HEK293 (cell line): ENCODE measurements around the gene POSTN.

ENCODE experiments used
- CTCF ChIA-PET: fragments of 350-600 bp; formaldehyde crosslinking; extraction: SDS; loops from one replicate; lab custom pipeline; 2021; ENCODE audit warnings: antibody characterized with exemption; lab: Yijun Ruan, JAX
- POLR2A ChIA-PET: fragments of 300-600 bp; formaldehyde crosslinking; extraction: SDS; loops from one replicate; lab custom pipeline; 2020; ENCODE audit warnings: antibody characterized with exemption, inconsistent platforms; lab: Yijun Ruan, JAX
- H3K27ac ChIP-seq: fragments of 200-500 bp; sonication (Bioruptor generic); 2 replicates; pipeline ENCODE4 v1.5.1; 2014; ENCODE audit warnings: low read depth, low read length, control low read depth, inconsistent platforms; ENCODE audit errors: extremely low read depth
- H3K36me3 ChIP-seq, 2 experiments: fragments of 200-500 bp in 1 of 2; sonication (Bioruptor generic) in 1 of 2; 1 replicate in 1 of 2; 2 replicates in 1 of 2; pipeline ENCODE4 v1.5.1; 2014 to 2017; ENCODE audit warnings: inconsistent platforms in 2 of 2, low read length in 2 of 2; ENCODE audit not compliant: control insufficient read depth in 2 of 2, insufficient read depth in 1 of 2
- H3K4me1 ChIP-seq: fragments of 200-500 bp; sonication (Bioruptor generic); 2 replicates; pipeline ENCODE4 v1.5.1; 2014; ENCODE audit warnings: mild to moderate bottlenecking, low read length, inconsistent platforms; ENCODE audit not compliant: control insufficient read depth, insufficient read depth
- H3K4me3 ChIP-seq: 2 replicates; pipeline ENCODE4 v1.5.1; 2011; ENCODE audit warnings: low read depth, mild to moderate bottlenecking, control low read depth, low read length, moderate library complexity
- H3K9me3 ChIP-seq: fragments of 200-500 bp; sonication (Bioruptor generic); 2 replicates; pipeline ENCODE4 v1.5.1; 2014; ENCODE audit warnings: low read depth, low read length, inconsistent platforms; ENCODE audit not compliant: control insufficient read depth, insufficient read depth
- BCL11A ChIP-seq: fragments of 450-650 bp; formaldehyde crosslinking; IDR thresholded peaks from 2 replicates; pipeline ENCODE4 v1.5.1; 2016; ENCODE audit warnings: low read depth, missing biosample characterization, missing genetic modification characterization
- HOXA7 ChIP-seq: sonication (generic); formaldehyde crosslinking; IDR thresholded peaks from 2 replicates; pipeline ENCODE4 v1.8.1; 2022; ENCODE audit warnings: missing genetic modification reagents, borderline replicate concordance
- HOXC10 ChIP-seq: sonication (generic); formaldehyde crosslinking; IDR thresholded peaks from 2 replicates; pipeline ENCODE4 v1.8.1; 2023; ENCODE audit warnings: mild to moderate bottlenecking, missing genetic modification reagents
- KLF16 ChIP-seq: fragments of 450-650 bp; formaldehyde crosslinking; IDR thresholded peaks from 2 replicates; pipeline ENCODE4 v1.5.1; 2017; ENCODE audit warnings: missing biosample characterization, missing genetic modification characterization
- KLF8 ChIP-seq: fragments of 450-650 bp; formaldehyde crosslinking; IDR thresholded peaks from 2 replicates; pipeline ENCODE4 v1.5.1; 2016; ENCODE audit warnings: missing biosample characterization, missing genetic modification characterization
- ZFHX2 ChIP-seq: fragments of 450-650 bp; formaldehyde crosslinking; conservative IDR thresholded peaks from 2 replicates; pipeline ENCODE4 v1.5.1; 2016; ENCODE audit warnings: missing biosample characterization, missing genetic modification characterization
- ZNF416 ChIP-seq: fragments of 450-650 bp; formaldehyde crosslinking; IDR thresholded peaks from 2 replicates; pipeline ENCODE4 v1.5.1; 2016; ENCODE audit warnings: missing biosample characterization, missing genetic modification characterization
- ZNF549 ChIP-seq: fragments of 450-650 bp; IDR thresholded peaks from 2 replicates; pipeline ENCODE4 v1.5.1; 2018; ENCODE audit warnings: missing biosample characterization, missing genetic modification characterization, mild to moderate bottlenecking, inconsistent platforms, moderate library complexity
- ZNF560 ChIP-seq: fragments of 450-650 bp; formaldehyde crosslinking; IDR thresholded peaks from 2 replicates; pipeline ENCODE4 v1.5.1; 2017; ENCODE audit warnings: missing biosample characterization, missing genetic modification characterization, borderline replicate concordance
- ZNF626 ChIP-seq: fragments of 450-650 bp; sonication (Bioruptor Pico); formaldehyde crosslinking; IDR thresholded peaks from 2 replicates; pipeline ENCODE4 v1.5.1; 2018; ENCODE audit warnings: missing biosample characterization, missing genetic modification characterization, inconsistent platforms
- ZSCAN16 ChIP-seq: fragments of 450-650 bp; formaldehyde crosslinking; IDR thresholded peaks from 2 replicates; pipeline ENCODE4 v1.5.1; 2016; ENCODE audit warnings: missing biosample characterization, missing genetic modification characterization
- TF ChIP-seq, protein P1 (sequence below): fragments of 450-650 bp; formaldehyde crosslinking; IDR thresholded peaks from 2 replicates; pipeline ENCODE4 v1.5.1; 2016; ENCODE audit warnings: missing biosample characterization, missing genetic modification characterization, borderline replicate concordance
- TF ChIP-seq, protein P2 (sequence below): fragments of 450-650 bp; formaldehyde crosslinking; IDR thresholded peaks from 2 replicates; pipeline ENCODE4 v1.5.1; 2016; ENCODE audit warnings: missing biosample characterization, missing genetic modification characterization, low read depth
- TF ChIP-seq, protein P3 (sequence below): fragments of 450-650 bp; formaldehyde crosslinking; IDR thresholded peaks from 2 replicates; pipeline ENCODE4 v1.5.1; 2017; ENCODE audit warnings: missing biosample characterization, missing genetic modification characterization
- TF ChIP-seq, protein P4 (sequence below): fragments of 450-650 bp; formaldehyde crosslinking; IDR thresholded peaks from 2 replicates; pipeline ENCODE4; 2016; ENCODE audit warnings: missing biosample characterization, missing genetic modification characterization
- TF ChIP-seq, protein P5 (sequence below): fragments of 450-650 bp; formaldehyde crosslinking; IDR thresholded peaks from 2 replicates; pipeline ENCODE4 v1.5.1; 2016; ENCODE audit warnings: missing biosample characterization, missing genetic modification characterization
- TF ChIP-seq, protein P6 (sequence below): fragments of 450-650 bp; formaldehyde crosslinking; IDR thresholded peaks from 2 replicates; pipeline ENCODE4 v1.5.1; 2016; ENCODE audit warnings: missing biosample characterization, missing genetic modification characterization

The POSTN gene

DNA sequence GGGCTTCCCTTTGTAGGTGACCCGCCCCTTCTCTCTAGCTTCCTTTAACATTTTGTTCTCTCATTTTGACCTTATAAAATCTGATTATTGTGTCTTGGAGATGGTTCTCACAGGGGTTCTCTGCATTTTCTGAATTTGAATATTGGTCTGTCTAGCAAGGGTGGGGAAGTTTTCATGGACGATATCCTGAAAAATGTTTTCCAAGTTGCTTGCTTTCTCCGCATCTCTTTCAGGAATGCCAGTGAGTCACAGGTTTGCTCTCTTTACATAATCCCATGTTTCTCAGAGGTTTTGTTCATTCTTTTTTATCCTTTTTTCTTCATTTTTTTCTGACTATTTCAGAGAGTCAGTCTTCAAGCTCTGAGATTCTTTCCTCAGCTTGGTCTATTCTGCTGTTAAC, 53.6 kb downstream of the POSTN start:
- TF ChIP-seq ZNF560 (tag by site-specific recombination) = no peak
- TF ChIP-seq, protein P1, sequence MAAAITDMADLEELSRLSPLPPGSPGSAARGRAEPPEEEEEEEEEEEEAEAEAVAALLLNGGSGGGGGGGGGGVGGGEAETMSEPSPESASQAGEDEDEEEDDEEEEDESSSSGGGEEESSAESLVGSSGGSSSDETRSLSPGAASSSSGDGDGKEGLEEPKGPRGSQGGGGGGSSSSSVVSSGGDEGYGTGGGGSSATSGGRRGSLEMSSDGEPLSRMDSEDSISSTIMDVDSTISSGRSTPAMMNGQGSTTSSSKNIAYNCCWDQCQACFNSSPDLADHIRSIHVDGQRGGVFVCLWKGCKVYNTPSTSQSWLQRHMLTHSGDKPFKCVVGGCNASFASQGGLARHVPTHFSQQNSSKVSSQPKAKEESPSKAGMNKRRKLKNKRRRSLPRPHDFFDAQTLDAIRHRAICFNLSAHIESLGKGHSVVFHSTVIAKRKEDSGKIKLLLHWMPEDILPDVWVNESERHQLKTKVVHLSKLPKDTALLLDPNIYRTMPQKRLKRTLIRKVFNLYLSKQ (tag by site-specific recombination) = no peak
- TF ChIP-seq, protein P2, sequence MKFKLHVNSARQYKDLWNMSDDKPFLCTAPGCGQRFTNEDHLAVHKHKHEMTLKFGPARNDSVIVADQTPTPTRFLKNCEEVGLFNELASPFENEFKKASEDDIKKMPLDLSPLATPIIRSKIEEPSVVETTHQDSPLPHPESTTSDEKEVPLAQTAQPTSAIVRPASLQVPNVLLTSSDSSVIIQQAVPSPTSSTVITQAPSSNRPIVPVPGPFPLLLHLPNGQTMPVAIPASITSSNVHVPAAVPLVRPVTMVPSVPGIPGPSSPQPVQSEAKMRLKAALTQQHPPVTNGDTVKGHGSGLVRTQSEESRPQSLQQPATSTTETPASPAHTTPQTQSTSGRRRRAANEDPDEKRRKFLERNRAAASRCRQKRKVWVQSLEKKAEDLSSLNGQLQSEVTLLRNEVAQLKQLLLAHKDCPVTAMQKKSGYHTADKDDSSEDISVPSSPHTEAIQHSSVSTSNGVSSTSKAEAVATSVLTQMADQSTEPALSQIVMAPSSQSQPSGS = no peak
- TF ChIP-seq KLF16 (tag by site-specific recombination) = no peak
- TF ChIP-seq HOXA7 (CRISPR knock-in tag) = no peak
- no peak for TF ChIP-seq BCL11A (tag by site-specific recombination)
- TF ChIP-seq KLF8 (tag by site-specific recombination) = no peak
- TF ChIP-seq ZNF549 (tag by site-specific recombination) = no peak
- TF ChIP-seq, protein P3, sequence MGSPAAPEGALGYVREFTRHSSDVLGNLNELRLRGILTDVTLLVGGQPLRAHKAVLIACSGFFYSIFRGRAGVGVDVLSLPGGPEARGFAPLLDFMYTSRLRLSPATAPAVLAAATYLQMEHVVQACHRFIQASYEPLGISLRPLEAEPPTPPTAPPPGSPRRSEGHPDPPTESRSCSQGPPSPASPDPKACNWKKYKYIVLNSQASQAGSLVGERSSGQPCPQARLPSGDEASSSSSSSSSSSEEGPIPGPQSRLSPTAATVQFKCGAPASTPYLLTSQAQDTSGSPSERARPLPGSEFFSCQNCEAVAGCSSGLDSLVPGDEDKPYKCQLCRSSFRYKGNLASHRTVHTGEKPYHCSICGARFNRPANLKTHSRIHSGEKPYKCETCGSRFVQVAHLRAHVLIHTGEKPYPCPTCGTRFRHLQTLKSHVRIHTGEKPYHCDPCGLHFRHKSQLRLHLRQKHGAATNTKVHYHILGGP = no peak
- TF ChIP-seq, protein P4, sequence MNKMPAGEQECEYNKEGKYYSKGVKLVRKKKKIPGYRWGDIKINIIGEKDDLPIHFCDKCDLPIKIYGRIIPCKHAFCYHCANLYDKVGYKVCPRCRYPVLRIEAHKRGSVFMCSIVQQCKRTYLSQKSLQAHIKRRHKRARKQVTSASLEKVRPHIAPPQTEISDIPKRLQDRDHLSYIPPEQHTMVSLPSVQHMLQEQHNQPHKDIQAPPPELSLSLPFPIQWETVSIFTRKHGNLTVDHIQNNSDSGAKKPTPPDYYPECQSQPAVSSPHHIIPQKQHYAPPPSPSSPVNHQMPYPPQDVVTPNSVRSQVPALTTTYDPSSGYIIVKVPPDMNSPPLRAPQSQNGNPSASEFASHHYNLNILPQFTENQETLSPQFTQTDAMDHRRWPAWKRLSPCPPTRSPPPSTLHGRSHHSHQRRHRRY (tag by site-specific recombination) = no peak
- TF ChIP-seq ZFHX2 (tag by site-specific recombination) = no peak
- TF ChIP-seq ZNF626 (tag by site-specific recombination) = no peak
- TF ChIP-seq, protein P5, sequence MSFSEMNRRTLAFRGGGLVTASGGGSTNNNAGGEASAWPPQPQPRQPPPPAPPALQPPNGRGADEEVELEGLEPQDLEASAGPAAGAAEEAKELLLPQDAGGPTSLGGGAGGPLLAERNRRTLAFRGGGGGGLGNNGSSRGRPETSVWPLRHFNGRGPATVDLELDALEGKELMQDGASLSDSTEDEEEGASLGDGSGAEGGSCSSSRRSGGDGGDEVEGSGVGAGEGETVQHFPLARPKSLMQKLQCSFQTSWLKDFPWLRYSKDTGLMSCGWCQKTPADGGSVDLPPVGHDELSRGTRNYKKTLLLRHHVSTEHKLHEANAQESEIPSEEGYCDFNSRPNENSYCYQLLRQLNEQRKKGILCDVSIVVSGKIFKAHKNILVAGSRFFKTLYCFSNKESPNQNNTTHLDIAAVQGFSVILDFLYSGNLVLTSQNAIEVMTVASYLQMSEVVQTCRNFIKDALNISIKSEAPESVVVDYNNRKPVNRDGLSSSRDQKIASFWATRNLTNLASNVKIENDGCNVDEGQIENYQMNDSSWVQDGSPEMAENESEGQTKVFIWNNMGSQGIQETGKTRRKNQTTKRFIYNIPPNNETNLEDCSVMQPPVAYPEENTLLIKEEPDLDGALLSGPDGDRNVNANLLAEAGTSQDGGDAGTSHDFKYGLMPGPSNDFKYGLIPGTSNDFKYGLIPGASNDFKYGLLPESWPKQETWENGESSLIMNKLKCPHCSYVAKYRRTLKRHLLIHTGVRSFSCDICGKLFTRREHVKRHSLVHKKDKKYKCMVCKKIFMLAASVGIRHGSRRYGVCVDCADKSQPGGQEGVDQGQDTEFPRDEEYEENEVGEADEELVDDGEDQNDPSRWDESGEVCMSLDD (tag by site-specific recombination) = no peak
- no peak for TF ChIP-seq ZNF416 (tag by site-specific recombination)
- TF ChIP-seq HOXC10 (CRISPR knock-in tag) = no peak
- TF ChIP-seq, protein P6, sequence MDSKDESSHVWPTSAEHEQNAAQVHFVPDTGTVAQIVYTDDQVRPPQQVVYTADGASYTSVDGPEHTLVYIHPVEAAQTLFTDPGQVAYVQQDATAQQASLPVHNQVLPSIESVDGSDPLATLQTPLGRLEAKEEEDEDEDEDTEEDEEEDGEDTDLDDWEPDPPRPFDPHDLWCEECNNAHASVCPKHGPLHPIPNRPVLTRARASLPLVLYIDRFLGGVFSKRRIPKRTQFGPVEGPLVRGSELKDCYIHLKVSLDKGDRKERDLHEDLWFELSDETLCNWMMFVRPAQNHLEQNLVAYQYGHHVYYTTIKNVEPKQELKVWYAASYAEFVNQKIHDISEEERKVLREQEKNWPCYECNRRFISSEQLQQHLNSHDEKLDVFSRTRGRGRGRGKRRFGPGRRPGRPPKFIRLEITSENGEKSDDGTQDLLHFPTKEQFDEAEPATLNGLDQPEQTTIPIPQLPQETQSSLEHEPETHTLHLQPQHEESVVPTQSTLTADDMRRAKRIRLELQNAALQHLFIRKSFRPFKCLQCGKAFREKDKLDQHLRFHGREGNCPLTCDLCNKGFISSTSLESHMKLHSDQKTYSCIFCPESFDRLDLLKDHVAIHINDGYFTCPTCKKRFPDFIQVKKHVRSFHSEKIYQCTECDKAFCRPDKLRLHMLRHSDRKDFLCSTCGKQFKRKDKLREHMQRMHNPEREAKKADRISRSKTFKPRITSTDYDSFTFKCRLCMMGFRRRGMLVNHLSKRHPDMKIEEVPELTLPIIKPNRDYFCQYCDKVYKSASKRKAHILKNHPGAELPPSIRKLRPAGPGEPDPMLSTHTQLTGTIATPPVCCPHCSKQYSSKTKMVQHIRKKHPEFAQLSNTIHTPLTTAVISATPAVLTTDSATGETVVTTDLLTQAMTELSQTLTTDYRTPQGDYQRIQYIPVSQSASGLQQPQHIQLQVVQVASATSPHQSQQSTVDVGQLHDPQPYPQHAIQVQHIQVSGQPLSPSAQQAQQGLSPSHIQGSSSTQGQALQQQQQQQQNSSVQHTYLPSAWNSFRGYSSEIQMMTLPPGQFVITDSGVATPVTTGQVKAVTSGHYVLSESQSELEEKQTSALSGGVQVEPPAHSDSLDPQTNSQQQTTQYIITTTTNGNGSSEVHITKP (tag by site-specific recombination) = no peak
- no peak for TF ChIP-seq ZSCAN16 (tag by site-specific recombination)
- ChIA-PET POLR2A (no interaction called here), CTCF (no interaction called here)
- H3K9me3 ChIP-seq = no peaks in the 10 kb centered on the region
- no peaks in the 10 kb centered on the region for H3K36me3 ChIP-seq
- H3K4me3 ChIP-seq = no peak overlapping the region
- no peaks in the 10 kb centered on the region for H3K4me1 ChIP-seq
- no peak overlapping the region for H3K27ac ChIP-seq
